ENCODE data around the gene ATG7. TPM values are rescaled to one million over a fixed set of nuclear protein-coding genes. Genes with fewer than 3 reads are reported as not detected.

ATG7 gene
- total RNA-seq, 1 donor from 2014 or later: 45.2 TPM

DNA sequence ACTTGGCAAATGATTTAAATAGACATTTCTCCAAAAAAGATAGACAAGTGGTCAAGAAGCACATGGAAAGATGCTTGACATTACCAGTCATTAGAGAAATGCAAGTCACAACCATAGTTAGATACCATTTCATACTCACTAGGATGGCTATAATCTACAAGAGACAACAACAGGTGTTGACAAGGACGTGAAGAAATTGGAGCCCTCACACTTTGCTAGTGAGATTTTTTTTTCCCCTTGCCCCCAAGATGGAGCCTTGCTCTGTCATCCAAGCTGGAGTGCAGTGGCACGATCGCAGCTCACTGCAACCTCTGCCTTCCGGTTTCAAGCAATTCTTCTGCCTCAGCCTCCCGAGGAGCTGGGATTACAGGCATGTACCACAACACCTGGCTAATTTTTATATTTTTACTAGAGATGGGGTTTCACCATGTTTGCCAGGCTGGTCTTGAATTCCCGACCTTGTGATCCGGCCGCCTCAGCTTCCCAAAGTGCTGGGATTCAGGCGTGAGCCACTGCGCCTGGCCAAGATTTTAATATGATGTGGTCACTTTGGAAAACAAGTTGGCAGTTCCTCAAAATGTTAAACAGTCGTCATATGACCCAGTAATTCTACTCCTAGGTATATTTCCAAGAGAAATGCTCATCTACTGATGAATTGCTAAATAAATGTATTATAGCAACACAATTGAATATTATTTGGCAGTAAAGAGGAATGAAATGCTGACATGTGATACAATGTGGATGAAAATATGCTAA is 103.3 kb downstream of the ATG7 start:
- H3K4me1 Mint-ChIP-seq (ENCODE audit: low read depth): no peaks in the 10 kb centered on the region
- no peak overlapping the region for H3K27ac Mint-ChIP-seq
- H3K4me3 Mint-ChIP-seq (ENCODE audit: low read depth): no peak overlapping the region
- intact Hi-C loops (cut with micrococcal nuclease): no loop called here
- no peaks in the 10 kb centered on the region for H3K27me3 Mint-ChIP-seq (ENCODE audit: low read depth)
- H3K9me3 Mint-ChIP-seq: no peaks in the 10 kb centered on the region
- H3K36me3 Mint-ChIP-seq (ENCODE audit: low read depth): peaks cover 4% of the 10 kb centered on the region
- DNase-seq (ENCODE audit: low spot score): no peak

DNA sequence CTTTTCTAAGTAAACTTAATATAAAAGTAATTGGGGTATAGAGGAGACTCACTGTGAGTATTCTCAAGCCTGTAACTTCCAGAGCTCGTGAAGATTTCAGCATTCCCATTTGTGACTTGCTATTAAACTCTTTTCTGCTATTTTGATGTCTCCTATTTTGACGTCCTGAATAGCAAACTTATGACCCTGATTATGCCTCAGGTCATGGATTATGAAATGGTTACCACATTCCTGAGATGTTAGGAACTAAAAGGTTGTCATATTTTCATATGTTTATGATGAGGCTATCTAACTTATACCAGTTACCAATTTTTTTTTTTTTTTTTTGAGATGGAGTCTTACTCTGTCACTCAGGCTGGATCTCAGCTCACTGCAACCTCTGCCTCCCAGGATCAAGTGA is 105.5 kb downstream of the ATG7 start:
- H3K4me3 Mint-ChIP-seq (ENCODE audit: low read depth): no peak overlapping the region
- intact Hi-C loops (cut with micrococcal nuclease): no loop called here
- no peak overlapping the region for H3K27ac Mint-ChIP-seq
- H3K36me3 Mint-ChIP-seq (ENCODE audit: low read depth): peaks cover under 1% of the 10 kb centered on the region
- no peak for DNase-seq (ENCODE audit: low spot score)
- H3K27me3 Mint-ChIP-seq (ENCODE audit: low read depth): no peaks in the 10 kb centered on the region
- no peaks in the 10 kb centered on the region for H3K4me1 Mint-ChIP-seq (ENCODE audit: low read depth)
- no peaks in the 10 kb centered on the region for H3K9me3 Mint-ChIP-seq

DNA sequence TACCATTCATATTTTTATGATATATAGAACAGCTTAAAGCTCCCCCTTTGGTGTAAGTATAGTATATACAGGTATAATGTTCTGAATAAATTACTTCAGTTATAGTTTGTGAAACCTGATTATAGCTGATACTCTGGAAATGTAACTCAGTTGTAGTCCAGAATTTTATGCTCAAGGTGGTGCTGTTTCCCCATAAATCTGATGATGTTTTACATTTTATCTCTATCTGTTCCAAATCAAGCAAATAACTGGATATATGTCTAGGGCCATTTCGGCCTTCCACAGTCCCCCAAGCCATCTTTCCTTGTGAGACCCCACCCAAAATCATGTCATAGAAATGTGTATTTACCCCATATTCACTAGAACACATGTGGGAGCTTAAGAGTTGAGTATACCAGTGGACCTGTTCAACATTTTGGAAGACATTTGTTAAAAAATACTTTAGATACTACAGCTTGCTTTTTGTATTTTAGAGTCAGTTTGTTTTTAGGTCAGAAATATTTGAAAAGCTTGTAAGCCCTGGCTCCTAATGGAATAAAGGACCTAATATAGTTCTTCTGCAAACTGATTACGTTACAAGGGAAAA is 107.1 kb downstream of the ATG7 start:
- H3K4me3 Mint-ChIP-seq (ENCODE audit: low read depth): no peak overlapping the region
- no peak overlapping the region for H3K27ac Mint-ChIP-seq
- no peaks in the 10 kb centered on the region for H3K4me1 Mint-ChIP-seq (ENCODE audit: low read depth)
- no peaks in the 10 kb centered on the region for H3K9me3 Mint-ChIP-seq
- no peak for DNase-seq (ENCODE audit: low spot score)
- intact Hi-C loops (cut with micrococcal nuclease): loop anchor here (1.0 kb wide), 1 partner anchor 273 kb away; no protein-coding TSS in a partner anchor
- no peaks in the 10 kb centered on the region for H3K27me3 Mint-ChIP-seq (ENCODE audit: low read depth)
- peaks cover 2% of the 10 kb centered on the region for H3K36me3 Mint-ChIP-seq (ENCODE audit: low read depth)

DNA sequence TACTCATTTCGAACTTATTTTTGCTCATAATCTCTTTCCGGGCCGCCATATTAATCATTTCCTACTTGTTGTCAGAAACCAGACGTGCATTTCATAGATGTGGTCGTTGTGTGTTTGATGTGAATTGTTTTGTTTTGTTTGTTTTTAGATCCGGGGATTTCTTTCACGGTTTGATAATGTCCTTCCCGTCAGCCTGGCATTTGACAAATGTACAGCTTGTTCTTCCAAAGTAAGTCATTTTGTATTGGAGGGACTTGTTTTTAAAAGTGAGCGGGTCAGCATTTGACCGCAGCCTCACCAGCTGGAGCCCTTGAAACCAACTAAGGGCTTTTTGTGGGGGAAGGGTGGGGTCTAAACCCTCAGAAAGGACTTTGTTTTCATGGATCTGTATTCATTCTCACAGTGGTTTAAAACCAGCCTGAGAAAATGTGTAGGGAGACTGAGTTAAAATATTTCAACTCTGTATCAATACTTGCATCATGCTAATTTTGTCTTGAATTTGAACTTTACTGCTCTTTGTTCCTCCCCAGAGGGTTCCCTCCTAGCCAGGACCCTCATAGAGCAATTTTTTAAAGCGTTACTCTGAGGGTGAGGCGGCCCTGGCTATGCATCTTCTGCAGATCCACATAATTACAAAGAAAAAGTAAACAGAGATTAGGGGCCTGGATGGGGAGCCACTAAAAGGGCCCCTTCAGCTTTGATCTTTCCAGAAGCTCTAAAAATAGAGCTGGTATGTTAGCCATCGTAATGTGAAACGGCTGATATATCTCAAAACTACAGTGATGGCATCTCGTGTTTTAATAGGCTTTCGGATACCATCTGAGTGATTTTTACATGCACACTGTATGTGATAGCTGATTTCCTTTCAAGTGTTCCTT is 107.9 kb downstream of the ATG7 start:
- Mint-ChIP-seq H3K27ac (no peak overlapping the region), H3K27me3 (ENCODE audit: low read depth) (no peaks in the 10 kb centered on the region), H3K9me3 (no peaks in the 10 kb centered on the region), H3K4me1 (ENCODE audit: low read depth) (no peaks in the 10 kb centered on the region), H3K4me3 (ENCODE audit: low read depth) (no peak overlapping the region), H3K36me3 (ENCODE audit: low read depth) (peaks cover 2% of the 10 kb centered on the region)
- intact Hi-C loops (cut with micrococcal nuclease): loop anchor here (1.0 kb wide), 1 partner anchor 272 kb away; no protein-coding TSS in a partner anchor
- DNase-seq (ENCODE audit: low spot score): no peak

DNA sequence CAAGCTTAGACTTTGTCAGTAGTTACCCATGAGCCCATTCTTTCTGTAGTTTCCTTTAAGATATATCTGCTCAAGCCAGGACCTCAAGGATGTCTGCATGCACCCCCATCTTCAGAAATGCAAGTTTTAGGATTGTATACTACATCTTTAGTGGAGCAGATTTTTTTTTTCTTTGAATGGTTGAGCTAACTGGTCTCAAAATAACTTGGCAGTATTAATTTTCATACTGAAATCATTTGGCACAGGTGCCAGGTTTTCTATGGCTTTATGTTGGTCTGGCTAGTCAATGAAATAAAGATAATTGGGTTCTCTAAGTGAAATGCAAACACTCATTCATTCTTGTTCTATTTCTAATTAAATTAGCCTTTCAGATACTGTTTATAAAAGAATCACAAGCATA is 108.9 kb downstream of the ATG7 start:
- Mint-ChIP-seq H3K4me1 (ENCODE audit: low read depth) (no peaks in the 10 kb centered on the region), H3K4me3 (ENCODE audit: low read depth) (no peak overlapping the region), H3K9me3 (no peaks in the 10 kb centered on the region), H3K36me3 (ENCODE audit: low read depth) (peaks cover 2% of the 10 kb centered on the region), H3K27ac (no peak overlapping the region), H3K27me3 (ENCODE audit: low read depth) (no peaks in the 10 kb centered on the region)
- DNase-seq (ENCODE audit: low spot score): no peak
- intact Hi-C loops (cut with micrococcal nuclease): no loop called here

DNA sequence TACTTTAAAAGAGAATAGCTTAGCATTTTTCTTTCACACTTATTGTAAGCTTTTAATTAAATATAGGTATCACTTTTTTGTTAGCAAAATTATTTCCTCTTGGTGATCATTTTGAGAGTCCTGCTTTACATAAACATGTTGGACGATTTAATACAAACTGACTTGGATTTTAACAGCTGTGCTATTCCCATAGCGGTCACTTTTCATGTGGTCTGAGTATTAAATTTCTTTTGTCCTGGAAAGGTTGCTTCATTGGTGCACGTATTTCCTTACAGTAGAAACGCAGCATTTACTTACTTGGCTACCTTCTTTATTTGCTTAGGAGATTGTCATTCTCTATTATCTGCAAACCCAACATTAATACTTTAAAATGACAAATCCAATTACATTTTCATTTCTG is 109.4 kb downstream of the ATG7 start:
- Mint-ChIP-seq H3K27ac (no peak overlapping the region), H3K4me3 (ENCODE audit: low read depth) (no peak overlapping the region), H3K9me3 (no peaks in the 10 kb centered on the region), H3K36me3 (ENCODE audit: low read depth) (peaks cover 2% of the 10 kb centered on the region), H3K27me3 (ENCODE audit: low read depth) (no peaks in the 10 kb centered on the region), H3K4me1 (ENCODE audit: low read depth) (no peaks in the 10 kb centered on the region)
- intact Hi-C loops (cut with micrococcal nuclease): no loop called here
- no peak for DNase-seq (ENCODE audit: low spot score)

DNA sequence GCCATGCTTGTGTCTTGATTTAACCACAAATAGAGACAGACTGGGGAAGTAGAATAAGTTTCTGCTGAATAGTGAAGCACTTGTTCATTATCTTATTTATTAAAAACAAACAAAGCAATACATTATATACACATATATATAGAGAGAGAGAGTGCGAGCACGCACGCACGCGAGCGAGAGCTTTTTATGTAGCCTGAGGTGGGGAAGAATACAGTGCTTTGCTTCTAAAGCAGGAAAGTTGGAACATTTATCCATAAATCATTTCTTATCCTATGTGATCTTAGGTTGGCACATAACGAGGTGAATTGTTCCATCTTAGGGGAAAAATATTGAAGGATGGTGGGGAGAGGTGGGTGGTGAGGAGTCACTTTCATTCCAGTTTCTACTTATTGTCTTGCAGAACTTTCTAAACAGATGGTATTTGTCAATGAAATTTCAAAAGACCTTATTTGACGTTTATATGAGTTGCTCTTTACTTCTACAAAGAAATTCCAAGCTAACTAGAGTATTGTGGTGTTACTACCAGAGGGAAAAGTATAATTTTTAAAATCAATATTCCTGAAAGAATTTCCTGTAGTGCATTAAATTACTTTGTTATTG is 110.0 kb downstream of the ATG7 start:
- DNase-seq (ENCODE audit: low spot score): no peak

DNA sequence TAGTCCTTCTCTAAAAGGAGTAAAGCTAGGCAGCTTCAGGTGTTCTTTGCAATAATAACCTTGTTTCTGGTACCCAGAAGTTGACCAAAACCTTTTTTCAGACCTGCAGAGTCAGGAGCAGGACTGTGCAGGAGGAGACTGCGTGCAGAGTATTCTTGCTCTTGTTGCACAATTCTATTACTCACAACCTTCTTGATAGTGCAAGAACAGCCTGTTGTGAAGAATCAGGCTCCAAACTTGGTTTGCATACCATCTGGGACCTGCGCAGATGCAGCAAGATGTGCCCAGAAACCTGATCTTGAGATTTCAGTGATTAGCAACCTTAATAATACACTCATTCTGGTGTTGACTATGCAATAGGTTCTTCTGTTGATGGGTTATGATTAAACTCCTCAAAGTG is 111.9 kb downstream of the ATG7 start:
- no peak for DNase-seq (ENCODE audit: low spot score)
- intact Hi-C loops (cut with micrococcal nuclease): no loop called here
- Mint-ChIP-seq H3K27me3 (ENCODE audit: low read depth) (no peaks in the 10 kb centered on the region), H3K4me1 (ENCODE audit: low read depth) (no peaks in the 10 kb centered on the region), H3K36me3 (ENCODE audit: low read depth) (peaks cover 6% of the 10 kb centered on the region), H3K4me3 (ENCODE audit: low read depth) (no peak overlapping the region), H3K27ac (no peak overlapping the region), H3K9me3 (no peaks in the 10 kb centered on the region)

More for the DNA sequence above, 110.0 kb downstream of the ATG7 start:
- no peaks in the 10 kb centered on the region for H3K27me3 Mint-ChIP-seq (ENCODE audit: low read depth)
- intact Hi-C loops (cut with micrococcal nuclease): no loop called here
- H3K4me1 Mint-ChIP-seq (ENCODE audit: low read depth): no peaks in the 10 kb centered on the region
- no peak overlapping the region for H3K27ac Mint-ChIP-seq
- H3K36me3 Mint-ChIP-seq (ENCODE audit: low read depth): peaks cover 2% of the 10 kb centered on the region
- H3K9me3 Mint-ChIP-seq: no peaks in the 10 kb centered on the region
- no peak overlapping the region for H3K4me3 Mint-ChIP-seq (ENCODE audit: low read depth)

DNA sequence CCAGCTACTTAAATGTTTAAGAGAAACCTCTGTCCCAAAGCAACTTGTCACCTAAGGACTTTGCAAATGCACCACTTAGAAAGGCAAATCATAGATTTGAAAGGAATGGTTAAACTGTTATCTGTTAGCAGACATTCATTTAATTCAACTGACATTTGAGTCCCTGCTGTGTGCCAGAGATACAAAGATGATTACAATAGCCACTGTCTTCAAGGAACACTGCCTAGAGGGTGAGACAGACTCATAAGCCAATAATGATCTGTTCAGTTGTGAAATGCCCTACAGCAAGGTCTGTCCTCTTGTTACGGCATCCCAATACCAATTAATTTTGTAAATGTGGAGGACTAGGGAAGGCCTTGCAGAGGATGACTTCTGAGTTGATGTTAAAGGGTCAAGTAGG is 113.1 kb downstream of the ATG7 start:
- H3K4me3 Mint-ChIP-seq (ENCODE audit: low read depth): no peak overlapping the region
- no peak for DNase-seq (ENCODE audit: low spot score)

DNA sequence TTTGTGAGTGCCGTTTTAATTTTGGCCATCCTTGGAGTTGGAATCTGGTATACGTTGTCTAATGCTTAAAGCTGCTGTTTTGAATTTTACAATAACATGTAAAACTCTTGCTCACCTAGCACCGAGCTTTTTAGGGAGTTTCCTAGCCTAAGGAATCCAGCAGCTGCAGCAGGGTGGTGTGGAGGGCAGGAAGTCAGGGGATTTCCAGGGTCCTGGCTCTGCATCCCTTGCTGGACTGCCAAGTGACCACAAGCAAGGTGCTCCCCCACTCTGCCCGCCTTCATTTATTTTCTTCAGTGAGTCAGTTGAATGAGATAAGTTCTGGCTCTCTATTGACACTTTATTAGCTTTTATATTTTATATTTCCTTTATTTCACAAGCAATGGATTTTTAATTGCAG is 113.7 kb downstream of the ATG7 start:
- intact Hi-C loops (cut with micrococcal nuclease): no loop called here
- DNase-seq (ENCODE audit: low spot score): no peak
- Mint-ChIP-seq H3K9me3 (no peaks in the 10 kb centered on the region), H3K36me3 (ENCODE audit: low read depth) (peaks cover 12% of the 10 kb centered on the region), H3K4me1 (ENCODE audit: low read depth) (no peaks in the 10 kb centered on the region), H3K27ac (no peak overlapping the region), H3K4me3 (ENCODE audit: low read depth) (no peak overlapping the region), H3K27me3 (ENCODE audit: low read depth) (no peaks in the 10 kb centered on the region)

More for the DNA sequence above, 113.1 kb downstream of the ATG7 start:
- H3K9me3 Mint-ChIP-seq: no peaks in the 10 kb centered on the region
- intact Hi-C loops (cut with micrococcal nuclease): no loop called here
- peaks cover 6% of the 10 kb centered on the region for H3K36me3 Mint-ChIP-seq (ENCODE audit: low read depth)
- no peaks in the 10 kb centered on the region for H3K27me3 Mint-ChIP-seq (ENCODE audit: low read depth)
- H3K27ac Mint-ChIP-seq: no peak overlapping the region
- no peaks in the 10 kb centered on the region for H3K4me1 Mint-ChIP-seq (ENCODE audit: low read depth)

DNA sequence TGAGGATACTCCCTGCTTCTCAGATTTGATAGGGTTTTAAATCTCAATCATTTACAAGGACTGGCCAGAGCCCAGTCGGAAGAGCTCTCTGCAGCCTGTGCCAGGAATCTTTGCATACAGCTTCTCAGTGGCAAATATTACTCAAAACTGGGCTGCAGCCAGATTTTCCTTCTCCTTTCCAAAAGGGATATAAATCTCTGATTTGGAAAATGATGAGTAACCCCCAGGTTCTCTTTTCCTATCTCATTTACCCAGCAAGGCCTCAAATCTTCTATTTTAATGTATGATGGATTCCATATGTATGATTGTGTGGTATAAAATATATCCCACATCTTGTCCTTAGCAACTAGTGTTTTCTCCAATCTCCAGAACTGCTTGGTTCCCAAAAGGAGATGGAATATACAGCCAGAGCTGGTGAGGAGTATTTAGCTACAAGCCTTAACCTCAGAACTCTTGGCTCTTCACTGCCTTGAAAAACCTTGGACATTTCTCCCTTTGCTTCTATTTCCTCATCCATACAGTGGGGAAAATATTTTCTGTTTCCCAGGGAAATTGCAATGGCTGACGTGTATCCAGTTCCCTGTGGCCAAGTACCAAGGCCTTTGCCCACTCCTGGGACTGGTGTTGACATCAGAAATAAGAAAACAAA is 114.4 kb downstream of the ATG7 start:
- intact Hi-C loops (cut with micrococcal nuclease): no loop called here
- Mint-ChIP-seq H3K27me3 (ENCODE audit: low read depth) (no peaks in the 10 kb centered on the region), H3K36me3 (ENCODE audit: low read depth) (peaks cover 16% of the 10 kb centered on the region), H3K4me3 (ENCODE audit: low read depth) (no peak overlapping the region), H3K9me3 (no peaks in the 10 kb centered on the region), H3K4me1 (ENCODE audit: low read depth) (peaks cover under 1% of the 10 kb centered on the region), H3K27ac (no peak overlapping the region)
- no peak for DNase-seq (ENCODE audit: low spot score)

All from activated T-helper 2 cell treated with anti-CD3 and anti-CD28 coated beads, Interferon-gamma antibody, Interleukin-2, Interleukin-4, amounts not matched to agents 10 μg/mL and 5 μg/mL and 100 μg/mL, durations not matched to agents 14 hours and 24 hours and 36 hours (primary cell).